HepG2 (cell line): ENCODE measurements around the gene KCND2. TPM values are rescaled to one million over a fixed set of nuclear protein-coding genes. Genes with fewer than 3 reads are reported as not detected.
A peak's percentile ranks its signal among the peaks of the same experiment; 100 is the strongest.

Experiments used
- ATAC-seq: fragments of 200-7000 bp; cut with Tn5 transposase; 3 replicates; pipeline ENCODE4 v1.9.1; 2020; ENCODE audit warnings: mild to moderate bottlenecking, moderate library complexity
- BruUV-seq: library from RNA; stranded (reverse); fragments of 400-500 nt; replicated peaks from 2 replicates; lab custom pipeline; 2021; lab: Mats Ljungman, UMichigan
- CTCF ChIA-PET: fragments of 300-600 bp; formaldehyde crosslinking; extraction: SDS; loops from one replicate; lab custom pipeline; 2021; ENCODE audit warnings: low total read pairs, inconsistent platforms, low intra/inter-chr PET ratio; lab: Yijun Ruan, JAX
- POLR2A ChIA-PET: fragments of 350-600 bp; sonication (Branson Sonifier 250); formaldehyde crosslinking; loops from one replicate; lab custom pipeline; 2020; ENCODE audit warnings: antibody characterized with exemption, inconsistent platforms; lab: Yijun Ruan, JAX
- DNase-seq: peaks from one replicate; pipeline ENCODE4 v3.0.0-alpha.2; 2015; ENCODE audit warnings: low spot score
- FAIRE-seq: peaks from 3 replicates; lab custom pipeline; 2011; peaks lifted over from hg19 to GRCh38; lab: Jason Lieb, UNC
- H2AFZ ChIP-seq: one replicate; pipeline ENCODE4 v1.6.1; 2011; ENCODE audit warnings: low read length, inconsistent platforms
- H3K27ac ChIP-seq: fragments of 300-600 bp; 3 replicates; pipeline ENCODE4 v1.8.0; 2011; ENCODE audit warnings: mixed run types, mild to moderate bottlenecking, mixed read lengths, low read length, inconsistent platforms; ENCODE audit not compliant: insufficient read depth; ENCODE audit errors: extremely low read length
- H3K27me3 ChIP-seq, 2 experiments: fragments of 200-600 bp in 1 of 2; 2 replicates in 1 of 2; 3 replicates in 1 of 2; pipeline versions ENCODE4 v1.6.0 to v1.8.0; 2011; ENCODE audit warnings: low read length in 2 of 2, mild to moderate bottlenecking in 2 of 2, moderate library complexity in 2 of 2, inconsistent platforms in 1 of 2; ENCODE audit not compliant: insufficient read depth in 2 of 2, control insufficient read depth in 1 of 2
- H3K36me3 ChIP-seq, 2 experiments: fragments of 200-600 bp in 1 of 2; replicated peaks in 1 of 2; 2 replicates in 1 of 2; 3 replicates in 1 of 2; pipeline versions ENCODE4 v1.5.1 to v1.8.0; 2011; ENCODE audit warnings: low read length in 2 of 2, inconsistent platforms in 1 of 2; ENCODE audit not compliant: insufficient read depth in 2 of 2, control insufficient read depth in 1 of 2
- H3K4me1 ChIP-seq: 2 replicates; pipeline ENCODE4 v1.5.1; 2012; ENCODE audit warnings: low read length, inconsistent platforms; ENCODE audit not compliant: insufficient read depth
- H3K4me2 ChIP-seq: 2 replicates; pipeline ENCODE4 v1.6.0; 2011; ENCODE audit warnings: low read depth, low read length, inconsistent platforms
- H3K4me3 ChIP-seq, 3 experiments: fragments of 200-600 bp in 1 of 3; sonication (generic), shearing (Covaris generic) in 1 of 3; replicated peaks in 1 of 3; 2 replicates each; pipeline ENCODE4 v1.5.1; 2011 to 2016; ENCODE audit warnings: low read length in 3 of 3, inconsistent platforms in 2 of 3, low read depth in 2 of 3, mild to moderate bottlenecking in 2 of 3, control low read depth in 1 of 3, mixed read lengths in 1 of 3; ENCODE audit not compliant: insufficient read depth in 1 of 3
- H3K79me2 ChIP-seq: one replicate; pipeline ENCODE4 v1.6.1; 2011; ENCODE audit warnings: low read length, inconsistent platforms; ENCODE audit not compliant: insufficient read depth
- H3K9ac ChIP-seq: 2 replicates; pipeline ENCODE4 v1.6.0; 2011; ENCODE audit warnings: mild to moderate bottlenecking, low read depth, low read length, inconsistent platforms; ENCODE audit not compliant: insufficient read depth
- H3K9me3 ChIP-seq: 2 replicates; pipeline ENCODE4 v1.5.1; 2012; ENCODE audit warnings: mild to moderate bottlenecking, low read length
- H4K20me1 ChIP-seq: 2 replicates; pipeline ENCODE4 v1.6.0; 2011; ENCODE audit warnings: inconsistent platforms, mild to moderate bottlenecking, low read length, moderate library complexity; ENCODE audit not compliant: insufficient read depth
- ATF1 ChIP-seq: IDR thresholded peaks from 2 replicates; pipeline ENCODE4 v1.6.1; 2016; ENCODE audit warnings: mild to moderate bottlenecking, control low read depth
- BCL6 ChIP-seq: IDR thresholded peaks from 2 replicates; pipeline ENCODE4 v1.6.1; 2016; ENCODE audit warnings: missing genetic modification reagents, missing compliant biosample characterization
- CREM ChIP-seq, 2 experiments: sonication (generic) in 1 of 2; formaldehyde crosslinking in 1 of 2; IDR thresholded peaks; 2 replicates each; pipeline versions ENCODE4 v1.4.0 to v1.6.1; 2016 to 2020; ENCODE audit warnings: antibody characterized with exemption in 1 of 2, mild to moderate bottlenecking in 1 of 2, missing genetic modification reagents in 1 of 2
- FOXA1 ChIP-seq, 2 experiments: fragments of 450-650 bp in 1 of 2; sonication (generic) in 1 of 2; formaldehyde crosslinking in 1 of 2; IDR thresholded peaks; 2 replicates each; pipeline versions ENCODE4 v1.4.0 to v1.6.1; 2016 to 2020; ENCODE audit warnings: missing genetic modification reagents in 1 of 2
- FOXM1 ChIP-seq: sonication (generic); formaldehyde crosslinking; IDR thresholded peaks from 2 replicates; pipeline ENCODE4 v1.5.0; 2020; ENCODE audit warnings: missing genetic modification reagents
- GATAD2A ChIP-seq: IDR thresholded peaks from 2 replicates; pipeline ENCODE4 v1.6.1; 2016
- HHEX ChIP-seq: IDR thresholded peaks from 2 replicates; pipeline ENCODE4 v1.6.1; 2016; ENCODE audit warnings: control low read depth
- KDM2A ChIP-seq: sonication (generic); formaldehyde crosslinking; IDR thresholded peaks from 2 replicates; pipeline ENCODE4 v1.4.0; 2020; ENCODE audit warnings: low read depth, missing genetic modification reagents, borderline replicate concordance
- MAFF ChIP-seq: IDR thresholded peaks from 2 replicates; pipeline ENCODE4 v1.6.1; 2011; ENCODE audit warnings: low read depth, low read length, improper control_type of control experiment
- MAFK ChIP-seq, 2 experiments: IDR thresholded peaks in 1 of 2; conservative IDR thresholded peaks in 1 of 2; 2 replicates each; pipeline ENCODE4 v1.6.1; 2011; ENCODE audit warnings: improper control_type of control experiment in 2 of 2, low read length in 2 of 2
- NCOR1 ChIP-seq: fragments of 200-600 bp; sonication (generic); IDR thresholded peaks from 2 replicates; pipeline ENCODE4 v1.7.0; 2017; ENCODE audit warnings: antibody characterized with exemption, low read length, borderline replicate concordance
- SIN3B ChIP-seq: fragments of 150-350 bp; IDR thresholded peaks from 2 replicates; pipeline ENCODE4 v1.6.1; 2014; ENCODE audit warnings: low read length
- SPEN ChIP-seq: sonication (generic); formaldehyde crosslinking; IDR thresholded peaks from 2 replicates; pipeline ENCODE4 v1.5.1; 2020; ENCODE audit warnings: low read depth, mild to moderate bottlenecking, missing genetic modification reagents
- TCF7 ChIP-seq: sonication (generic); IDR thresholded peaks from 2 replicates; pipeline ENCODE4 v1.6.1; 2016; ENCODE audit warnings: antibody characterized with exemption, low read depth
- ZNF18 ChIP-seq: sonication (generic); formaldehyde crosslinking; IDR thresholded peaks from 2 replicates; pipeline ENCODE4 v1.8.0; 2022; ENCODE audit warnings: mild to moderate bottlenecking, missing genetic modification reagents; ENCODE audit not compliant: insufficient replicate concordance
- ZNF24 ChIP-seq: fragments of 450-650 bp; IDR thresholded peaks from 2 replicates; pipeline ENCODE4 v1.6.1; 2017; ENCODE audit warnings: antibody characterized with exemption, mild to moderate bottlenecking
- ZNF564 ChIP-seq: sonication (generic); formaldehyde crosslinking; IDR thresholded peaks from 2 replicates; pipeline ENCODE4 v1.8.1; 2023; ENCODE audit warnings: mild to moderate bottlenecking, missing genetic modification reagents
- ZNF761 ChIP-seq: sonication (generic); formaldehyde crosslinking; conservative IDR thresholded peaks from 2 replicates; pipeline ENCODE4 v1.4.0; 2020; ENCODE audit warnings: mild to moderate bottlenecking, missing genetic modification reagents
- WGBS: methylation state at CpG from one replicate; pipeline ENCODE4 v1.1.6; 2017; ENCODE audit warnings: low lambda C conversion rate; 5-methylcytosine and 5-hydroxymethylcytosine counted together
- in situ Hi-C: cut with HindIII; loops from 2 replicates; pipeline ENCODE4 v1.10.0; 2017; ENCODE audit warnings: low pct_unique_long_range_greater_than_20kb; ENCODE audit not compliant: extremely low pct_ligation_motif_present
- intact Hi-C: fragments of 100-400 bp; cut with micrococcal nuclease; formaldehyde crosslinking; loops from one replicate; pipeline ENCODE4 v1.10.0; 2022; ENCODE audit not compliant: unreplicated experiment
- polyA plus RNA-seq, 8 experiments: library from polyadenylated mRNA; depleted of rRNA in 3 of 8; stranded (reverse) in 7 of 8; unstranded in 1 of 8; fragments of >200 nt; fragmentation: Illumina TruSeq in 4 of 8; extraction: Trizol in 4 of 8; gene quantifications; 2 replicates each; pipeline versions ENCODE4 v1.2.1 to v1.2.3, GENCODE V29; 2011 to 2016; ENCODE audit warnings: low read depth in 4 of 8, missing spikeins in 1 of 8, mixed read lengths in 1 of 8; ENCODE audit not compliant: insufficient read depth in 1 of 8
- total RNA-seq, 5 experiments: library from RNA; depleted of rRNA; stranded (reverse); fragments of >200 nt; fragmentation: Illumina TruSeq; extraction: Trizol; gene quantifications; 2 replicates each; pipeline ENCODE4 v1.2.3, GENCODE V29; 2016; ENCODE audit warnings: low read depth in 1 of 5
- TF ChIP-seq, protein P1 (sequence below): sonication (generic); formaldehyde crosslinking; IDR thresholded peaks from 2 replicates; pipeline ENCODE4 v1.4.0; 2020; ENCODE audit warnings: mild to moderate bottlenecking, missing genetic modification reagents

Gene KCND2
- total and polyA plus RNA-seq, 2 of the 13 experiments (the other 11 are each of a cell fraction or from before 2014, with no cell fraction given), result not detected

DNA sequence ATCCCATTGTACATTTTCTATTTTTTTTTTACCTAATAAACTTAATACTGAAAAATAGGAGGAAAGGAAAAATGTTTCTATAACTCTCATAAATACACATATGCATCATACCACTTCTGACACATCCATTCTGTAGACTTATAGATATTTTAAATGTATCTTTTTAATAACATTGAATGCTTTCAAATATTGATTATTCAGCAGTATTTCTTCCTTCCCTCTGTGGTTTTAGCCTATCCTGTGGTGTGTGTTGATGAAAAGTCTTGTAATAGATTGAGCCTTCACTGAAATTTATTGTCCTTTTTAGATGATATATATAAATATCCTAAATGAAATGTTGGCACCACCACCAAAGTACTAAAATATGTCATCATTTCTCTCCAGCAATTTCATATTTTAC is 366.9 kb downstream of the KCND2 start:
- H3K4me3 ChIP-seq, result no peak overlapping the region
- H3K27ac ChIP-seq, result no peak overlapping the region
- BruUV-seq, result no TSS peak
- no peaks in the 10 kb centered on the region for H3K9me3 ChIP-seq
- H3K4me2 ChIP-seq, result no peak overlapping the region
- ATAC-seq (no peak), FAIRE-seq (no peak), DNase-seq (no peak)
- H3K4me1 ChIP-seq, result no peaks in the 10 kb centered on the region
- intact Hi-C loops (no loop called here), in situ Hi-C loops (no loop called here)
- ChIA-PET POLR2A (no interaction called here), CTCF (no interaction called here)
- H2AFZ ChIP-seq, result no peak overlapping the region
- H3K79me2 ChIP-seq, result no peaks in the 10 kb centered on the region
- H3K9ac ChIP-seq, result no peak overlapping the region
- TF ChIP-seq ZNF564 (CRISPR knock-in tag), result no peak
- TF ChIP-seq MAFK (conservative IDR thresholded peaks at IDR 0.05 in 1 of 2, IDR thresholded peaks at IDR 0.05 in 1 of 2; ENCODE audit: low read length in 2 of 2), result peak; percentile 85 to 92
- no peak for TF ChIP-seq HHEX
- TF ChIP-seq GATAD2A, result no peak
- TF ChIP-seq, protein P1, sequence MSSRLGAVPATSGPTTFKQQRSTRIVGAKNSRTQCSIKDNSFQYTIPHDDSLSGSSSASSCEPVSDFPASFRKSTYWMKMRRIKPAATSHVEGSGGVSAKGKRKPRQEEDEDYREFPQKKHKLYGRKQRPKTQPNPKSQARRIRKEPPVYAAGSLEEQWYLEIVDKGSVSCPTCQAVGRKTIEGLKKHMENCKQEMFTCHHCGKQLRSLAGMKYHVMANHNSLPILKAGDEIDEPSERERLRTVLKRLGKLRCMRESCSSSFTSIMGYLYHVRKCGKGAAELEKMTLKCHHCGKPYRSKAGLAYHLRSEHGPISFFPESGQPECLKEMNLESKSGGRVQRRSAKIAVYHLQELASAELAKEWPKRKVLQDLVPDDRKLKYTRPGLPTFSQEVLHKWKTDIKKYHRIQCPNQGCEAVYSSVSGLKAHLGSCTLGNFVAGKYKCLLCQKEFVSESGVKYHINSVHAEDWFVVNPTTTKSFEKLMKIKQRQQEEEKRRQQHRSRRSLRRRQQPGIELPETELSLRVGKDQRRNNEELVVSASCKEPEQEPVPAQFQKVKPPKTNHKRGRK (CRISPR knock-in tag), result no peak
- TF ChIP-seq MAFF, result peak; percentile 87
- H3K27me3 ChIP-seq, result no peaks in the 10 kb centered on the region; a peak in 1 of 5 replicates
- H3K36me3 ChIP-seq, result no peaks in the 10 kb centered on the region
- H4K20me1 ChIP-seq, result no peaks in the 10 kb centered on the region

DNA sequence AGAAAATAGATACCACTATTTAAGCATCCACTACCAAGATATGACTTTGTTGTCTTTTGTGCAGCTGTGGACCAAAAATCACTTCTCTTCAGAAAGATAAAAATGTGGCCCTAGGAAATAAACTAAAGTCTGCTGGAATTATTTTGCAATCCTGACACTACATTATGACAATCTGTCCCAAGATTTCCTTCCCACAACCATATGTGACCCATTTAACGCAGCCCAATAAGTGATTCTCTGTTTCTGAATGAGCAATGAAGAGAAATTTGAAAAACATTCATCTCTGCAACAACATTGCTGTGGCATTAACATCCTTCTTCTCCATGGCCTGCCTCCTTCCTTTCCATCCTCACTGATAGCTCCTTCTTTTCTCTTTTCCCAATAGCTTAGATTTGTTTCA is 373.0 kb downstream of the KCND2 start:
- H3K79me2 ChIP-seq, result no peaks in the 10 kb centered on the region
- no peak overlapping the region for H3K9ac ChIP-seq
- 0% methylated on average over 1 of the region's 1 CpG for WGBS
- POLR2A ChIA-PET, result no interaction called here
- H3K4me3 ChIP-seq, result no peak overlapping the region
- in situ Hi-C loops, result no loop called here
- DNase-seq (no peak), FAIRE-seq (no peak), ATAC-seq (no peak)
- BruUV-seq, result no TSS peak
- H3K27ac ChIP-seq, result no peak overlapping the region
- no peak for TF ChIP-seq SPEN (CRISPR knock-in tag)
- no peak for TF ChIP-seq ZNF18
- TF ChIP-seq NCOR1, result no peak
- no peak for TF ChIP-seq ZNF24
- TF ChIP-seq FOXM1, result no peak
- no peak for TF ChIP-seq CREM (IDR thresholded peaks at IDR 0.05)
- TF ChIP-seq CREM (CRISPR knock-in tag; IDR thresholded peaks at IDR 0.05), result no peak
- TF ChIP-seq KDM2A (CRISPR knock-in tag), result no peak
- TF ChIP-seq SIN3B, result no peak
- no peak for TF ChIP-seq TCF7
- TF ChIP-seq ZNF761 (CRISPR knock-in tag), result no peak
- TF ChIP-seq BCL6 (CRISPR knock-in tag), result no peak
- TF ChIP-seq FOXA1 (IDR thresholded peaks at IDR 0.05), result no peak
- TF ChIP-seq FOXA1 (CRISPR knock-in tag; IDR thresholded peaks at IDR 0.05), result no peak
- no peak for TF ChIP-seq ATF1 (CRISPR knock-in tag)
- H3K9me3 ChIP-seq, result no peaks in the 10 kb centered on the region
- no peaks in the 10 kb centered on the region for H3K36me3 ChIP-seq
- H3K27me3 ChIP-seq, result no peaks in the 10 kb centered on the region; a peak in 1 of 5 replicates
- H4K20me1 ChIP-seq, result no peaks in the 10 kb centered on the region
- H3K4me1 ChIP-seq, result no peaks in the 10 kb centered on the region
- H2AFZ ChIP-seq, result no peak overlapping the region
- no peak overlapping the region for H3K4me2 ChIP-seq
- CTCF ChIA-PET, result no interaction called here
- intact Hi-C loops, result no loop called here
